ENCODE measurements around the gene PALLD.
A peak's percentile ranks its signal among the peaks of the same experiment; 100 is the strongest.

The PALLD gene

GRCh38 chr4:168592676-168593075 lies 95.8 kb downstream of the PALLD start:
- no peak for DNase-seq (ENCODE audit: low spot score)

- no peak for DNase-seq (ENCODE audit: low spot score)
These were observed 96.5 kb downstream of the PALLD start for GRCh38 chr4:168593399-168593798.

GRCh38 chr4:168594121-168594520 lies 97.3 kb downstream of the PALLD start:
- DNase-seq (ENCODE audit: low spot score): no peak

GRCh38 chr4:168598191-168598590 lies 101.3 kb downstream of the PALLD start:
- no peak for DNase-seq (ENCODE audit: low spot score)

GRCh38 chr4:168600796-168601583 lies 104.1 kb downstream of the PALLD start:
- DNase-seq (ENCODE audit: low spot score): no peak

GRCh38 chr4:168601899-168602298 lies 105.0 kb downstream of the PALLD start:
- DNase-seq (ENCODE audit: low spot score): no peak

- peak; percentile 93 for DNase-seq (ENCODE audit: low spot score)
These were observed 107.9 kb downstream of the PALLD start for GRCh38 chr4:168604496-168605373.

- DNase-seq (ENCODE audit: low spot score): no peak
These were observed 108.6 kb downstream of the PALLD start for GRCh38 chr4:168605411-168605810.

- no peak for DNase-seq (ENCODE audit: low spot score)
These were observed 110.4 kb downstream of the PALLD start for GRCh38 chr4:168607215-168607614.

GRCh38 chr4:168608771-168609170 lies 111.9 kb downstream of the PALLD start:
- no peak for DNase-seq (ENCODE audit: low spot score)

- DNase-seq (ENCODE audit: low spot score): no peak
These were observed 112.5 kb downstream of the PALLD start for GRCh38 chr4:168609369-168609768.

- DNase-seq (ENCODE audit: low spot score): no peak
These were observed 114.2 kb downstream of the PALLD start for GRCh38 chr4:168610911-168611530.

- DNase-seq (ENCODE audit: low spot score): no peak
These were observed 115.7 kb downstream of the PALLD start for GRCh38 chr4:168612450-168613135.

GRCh38 chr4:168613869-168614268 lies 117.0 kb downstream of the PALLD start:
- no peak for DNase-seq (ENCODE audit: low spot score)

GRCh38 chr4:168614281-168615057 lies 117.6 kb downstream of the PALLD start:
- no peak for DNase-seq (ENCODE audit: low spot score)

- DNase-seq (ENCODE audit: low spot score): no peak
These were observed 118.6 kb downstream of the PALLD start for GRCh38 chr4:168615294-168616065.

- no peak for DNase-seq (ENCODE audit: low spot score)
These were observed 121.9 kb downstream of the PALLD start for GRCh38 chr4:168618577-168619265.

GRCh38 chr4:168619266-168619631 lies 122.4 kb downstream of the PALLD start:
- DNase-seq (ENCODE audit: low spot score): no peak

- DNase-seq (ENCODE audit: low spot score): no peak
These were observed 125.1 kb downstream of the PALLD start for GRCh38 chr4:168621806-168622589.

Measured in COLO829 (cell line).